ENCODE measurements around the gene SAFB2.

The SAFB2 gene

DNA sequence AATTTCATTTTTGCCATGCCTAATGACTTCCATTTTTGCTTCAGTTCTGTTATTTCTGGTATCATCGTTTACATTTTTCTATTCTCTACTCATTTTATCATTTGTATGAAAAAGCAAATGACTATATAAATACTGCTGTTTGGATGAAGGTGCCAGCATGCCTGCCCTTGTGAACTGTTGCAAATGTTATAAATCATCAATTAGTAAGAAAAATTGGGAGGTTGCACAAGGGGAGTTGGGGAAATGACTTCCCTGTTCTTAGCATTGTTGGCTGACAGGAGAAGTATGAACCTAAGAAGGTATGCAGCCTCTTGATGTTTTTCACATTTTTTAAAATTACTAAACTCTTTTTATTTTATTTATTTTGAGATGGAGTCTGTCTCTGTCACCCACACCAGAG, 15.4 kb upstream of the SAFB2 start:
- no peak for DNase-seq (ENCODE audit: low read depth)
- TF ChIP-seq, protein P1, sequence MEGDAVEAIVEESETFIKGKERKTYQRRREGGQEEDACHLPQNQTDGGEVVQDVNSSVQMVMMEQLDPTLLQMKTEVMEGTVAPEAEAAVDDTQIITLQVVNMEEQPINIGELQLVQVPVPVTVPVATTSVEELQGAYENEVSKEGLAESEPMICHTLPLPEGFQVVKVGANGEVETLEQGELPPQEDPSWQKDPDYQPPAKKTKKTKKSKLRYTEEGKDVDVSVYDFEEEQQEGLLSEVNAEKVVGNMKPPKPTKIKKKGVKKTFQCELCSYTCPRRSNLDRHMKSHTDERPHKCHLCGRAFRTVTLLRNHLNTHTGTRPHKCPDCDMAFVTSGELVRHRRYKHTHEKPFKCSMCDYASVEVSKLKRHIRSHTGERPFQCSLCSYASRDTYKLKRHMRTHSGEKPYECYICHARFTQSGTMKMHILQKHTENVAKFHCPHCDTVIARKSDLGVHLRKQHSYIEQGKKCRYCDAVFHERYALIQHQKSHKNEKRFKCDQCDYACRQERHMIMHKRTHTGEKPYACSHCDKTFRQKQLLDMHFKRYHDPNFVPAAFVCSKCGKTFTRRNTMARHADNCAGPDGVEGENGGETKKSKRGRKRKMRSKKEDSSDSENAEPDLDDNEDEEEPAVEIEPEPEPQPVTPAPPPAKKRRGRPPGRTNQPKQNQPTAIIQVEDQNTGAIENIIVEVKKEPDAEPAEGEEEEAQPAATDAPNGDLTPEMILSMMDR (conservative IDR thresholded peaks at IDR 0.05; ENCODE audit: low read depth, low read length), result no peak
- no peak overlapping the region for H3K4me3 ChIP-seq (ENCODE audit: low read length)

DNA sequence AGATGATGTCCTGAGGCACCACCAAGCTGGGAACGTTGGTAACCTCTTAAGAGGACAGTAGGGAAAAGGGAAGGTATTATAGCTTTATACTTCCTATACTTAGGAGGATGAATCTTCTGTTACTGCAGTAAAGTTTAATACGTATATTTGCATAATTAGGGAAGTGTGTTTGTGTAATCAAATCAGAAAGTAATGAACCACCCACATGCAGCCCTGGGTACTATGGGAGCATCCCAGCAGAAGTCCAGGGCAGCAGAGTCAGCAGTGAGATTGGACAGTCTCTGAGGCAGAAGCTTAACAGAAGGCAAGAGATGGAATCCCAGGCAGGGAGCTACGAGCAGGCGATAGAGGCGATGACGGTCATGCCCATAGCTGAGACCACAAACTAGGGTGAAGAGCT, 12.9 kb upstream of the SAFB2 start:
- DNase-seq (ENCODE audit: low read depth), result no peak
- H3K4me3 ChIP-seq (ENCODE audit: low read length), result no peak overlapping the region
- TF ChIP-seq, protein P1 (conservative IDR thresholded peaks at IDR 0.05; ENCODE audit: low read depth, low read length), result no peak

DNA sequence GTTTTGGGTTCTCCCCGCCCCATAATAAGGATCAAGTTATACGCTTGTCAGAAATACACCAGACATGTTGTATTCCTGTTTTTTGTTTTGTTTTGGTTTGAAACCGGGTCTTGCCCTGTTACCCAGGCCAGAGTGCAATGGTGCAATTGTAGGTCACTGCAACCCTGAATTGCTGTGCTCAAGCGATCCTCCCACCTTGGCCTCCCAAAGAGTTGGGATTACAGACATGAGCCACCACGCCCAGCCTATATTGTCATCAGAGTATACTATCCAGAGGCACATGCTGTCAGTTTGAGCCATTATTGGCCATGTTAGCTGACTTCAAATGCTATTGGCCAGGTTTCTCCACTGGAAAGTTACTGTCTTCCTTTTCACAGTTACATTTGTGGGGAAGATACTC, 10.1 kb upstream of the SAFB2 start:
- TF ChIP-seq, protein P1 (conservative IDR thresholded peaks at IDR 0.05; ENCODE audit: low read depth, low read length), result no peak
- no peak for DNase-seq (ENCODE audit: low read depth)
- no peak overlapping the region for H3K4me3 ChIP-seq (ENCODE audit: low read length)

DNA sequence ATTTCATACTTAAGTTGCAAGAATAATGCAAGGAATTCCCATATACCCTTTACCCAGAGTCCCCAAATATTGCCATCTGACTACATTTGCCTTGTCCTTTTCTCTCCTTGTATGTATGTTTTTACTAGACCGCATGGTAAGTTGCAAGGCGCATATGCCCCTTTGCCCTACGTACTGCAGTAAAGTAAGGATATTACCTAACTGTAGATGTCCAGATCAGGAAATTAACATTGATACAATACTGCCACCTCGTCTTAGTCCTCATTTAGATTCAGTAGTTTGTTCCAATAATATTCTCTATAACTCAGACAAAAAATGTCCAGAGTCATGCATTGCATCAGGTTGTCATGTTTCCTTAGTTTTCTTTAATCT, 9.7 kb upstream of the SAFB2 start:
- no peak for DNase-seq (ENCODE audit: low read depth)
- no peak overlapping the region for H3K4me3 ChIP-seq (ENCODE audit: low read length)
- TF ChIP-seq, protein P1 (conservative IDR thresholded peaks at IDR 0.05; ENCODE audit: low read depth, low read length), result no peak

DNA sequence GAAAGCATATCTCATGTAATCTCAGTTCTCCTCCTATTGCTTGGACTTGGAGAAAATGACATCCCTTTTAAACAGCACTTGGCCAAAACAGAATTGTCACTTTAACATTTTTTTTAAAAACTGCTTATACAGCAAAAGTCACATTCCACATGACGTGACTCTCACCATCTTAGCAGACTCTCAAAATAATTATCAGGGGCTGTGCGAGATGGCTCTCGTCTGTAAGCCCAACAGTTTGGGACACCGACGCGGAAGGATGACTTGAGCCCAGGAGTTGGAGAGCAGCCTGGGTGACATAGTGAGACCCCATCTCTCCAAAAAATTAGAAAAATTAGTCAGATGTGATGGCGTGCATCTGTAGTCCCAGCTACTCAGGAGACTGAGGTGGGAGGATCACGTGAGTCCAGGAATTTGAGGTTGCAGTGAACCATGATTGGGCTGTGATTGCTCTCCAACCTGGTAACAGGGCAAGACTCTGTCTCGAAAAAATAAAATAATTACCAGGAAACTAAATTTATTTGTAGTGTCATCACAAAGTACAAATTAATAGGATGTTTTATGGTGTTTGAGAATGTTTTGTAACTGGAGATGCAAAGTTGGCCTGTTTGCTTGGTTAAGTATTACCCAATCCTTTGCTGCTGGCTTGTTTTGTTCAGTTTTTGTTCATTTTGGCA, 9.1 kb upstream of the SAFB2 start:
- DNase-seq (ENCODE audit: low read depth), result no peak
- no peak overlapping the region for H3K4me3 ChIP-seq (ENCODE audit: low read length)
- TF ChIP-seq, protein P1 (conservative IDR thresholded peaks at IDR 0.05; ENCODE audit: low read depth, low read length), result no peak

DNA sequence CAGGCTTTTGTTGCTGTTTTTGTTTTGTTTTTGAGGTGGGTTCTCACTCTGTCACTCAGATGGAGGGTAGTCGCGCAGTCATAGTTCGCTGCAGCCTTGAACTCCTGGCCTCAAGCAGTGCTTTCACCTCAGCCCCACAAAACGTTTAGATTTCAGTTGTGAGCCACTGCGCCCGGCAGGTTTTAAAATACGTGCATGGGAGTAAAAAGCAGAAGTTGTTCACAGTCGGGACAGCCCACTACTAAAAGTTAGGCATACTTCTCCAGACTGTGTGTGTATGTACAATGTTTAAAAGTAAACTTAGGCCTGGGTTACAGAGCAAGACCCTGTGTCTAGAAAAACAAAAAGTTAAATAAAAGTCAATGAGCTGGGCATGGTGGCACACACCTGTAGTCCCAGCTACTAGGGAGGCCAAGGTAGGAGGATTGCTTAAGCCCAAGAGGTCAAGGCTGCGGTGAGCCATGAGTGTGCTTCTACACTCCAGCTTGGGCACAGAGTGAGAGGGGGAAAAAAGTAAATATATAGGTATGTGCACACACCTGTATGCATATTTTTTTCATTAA, 6.4 kb upstream of the SAFB2 start:
- no peak for DNase-seq (ENCODE audit: low read depth)
- no peak overlapping the region for H3K4me3 ChIP-seq (ENCODE audit: low read length)
- TF ChIP-seq, protein P1 (conservative IDR thresholded peaks at IDR 0.05; ENCODE audit: low read depth, low read length), result no peak

DNA sequence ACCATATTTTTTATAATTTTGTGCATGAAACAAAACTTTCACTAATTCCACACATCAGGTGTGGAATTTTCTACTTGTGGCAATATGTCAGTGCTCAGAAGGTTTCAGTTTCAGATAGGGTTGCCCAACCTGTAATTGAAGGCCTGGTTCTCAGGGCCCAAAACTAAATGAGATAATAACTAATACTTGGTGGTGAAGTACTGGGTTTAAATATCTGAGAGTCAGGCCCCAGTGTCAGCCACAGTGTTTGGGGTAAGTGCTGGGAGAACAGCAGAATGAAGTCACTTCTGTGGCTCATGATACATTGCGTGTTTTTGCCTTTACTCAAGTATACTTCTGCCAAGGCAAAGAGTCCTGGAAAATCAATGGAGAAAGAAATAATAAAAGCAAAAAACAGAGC, 5.9 kb upstream of the SAFB2 start:
- no peak for DNase-seq (ENCODE audit: low read depth)

More for the DNA sequence above, 5.9 kb upstream of the SAFB2 start:
- TF ChIP-seq, protein P1 (conservative IDR thresholded peaks at IDR 0.05; ENCODE audit: low read depth, low read length), result no peak
- no peak overlapping the region for H3K4me3 ChIP-seq (ENCODE audit: low read length)

Measured in retinal pigment epithelial cell (primary cell).